ENCODE measurements around the gene PTPRG. TPM values are rescaled to one million over a fixed set of nuclear protein-coding genes. Genes with fewer than 3 reads are reported as not detected.

Gene PTPRG
- total RNA-seq, 3 donors from 2014 or later (not counting 1 experiment from before 2014, with no cell fraction given): 1.0 to 2.9 (median 2.5) TPM

DNA sequence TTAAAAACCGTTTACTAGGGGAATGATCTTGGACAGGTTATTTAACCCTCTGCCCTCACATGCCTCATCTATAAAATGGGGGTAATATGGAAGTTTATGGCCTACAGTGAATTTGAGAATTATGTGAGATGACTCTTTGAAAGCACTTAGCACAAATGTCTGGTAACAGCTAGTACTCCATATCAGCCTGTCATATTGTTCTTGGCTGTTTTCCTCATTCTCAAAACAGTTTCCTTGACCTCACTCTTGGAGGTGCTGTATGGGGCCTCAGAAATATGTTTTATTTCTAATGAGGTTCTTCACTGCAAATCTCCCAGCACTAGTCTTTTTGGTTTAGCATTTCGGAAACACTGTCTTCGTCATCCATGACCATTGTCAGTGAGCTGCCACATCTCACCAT is 413.8 kb downstream of the PTPRG start:
- peaks cover 2 to 5% of the 10 kb centered on the region in 2 donors for H3K9me3 Mint-ChIP-seq
- Histone ChIP-seq H3K36me3 (ENCODE audit: control insufficient read depth, insufficient read depth, low read length) (no peaks in the 10 kb centered on the region), H3K4me1 (ENCODE audit: control insufficient read depth, insufficient read depth, low read length) (no peaks in the 10 kb centered on the region), H3K9me3 (ENCODE audit: control insufficient read depth, insufficient read depth, low read length) (no peaks in the 10 kb centered on the region), H3K27ac (ENCODE audit: low read length) (no peak overlapping the region), H3K27me3 (ENCODE audit: control insufficient read depth, insufficient read depth, low read length) (no peaks in the 10 kb centered on the region), H3K4me3 (ENCODE audit: low read length) (no peak overlapping the region)
- H3K27ac Mint-ChIP-seq: no peak overlapping the region
- H3K4me3 Mint-ChIP-seq: no peak overlapping the region
- H3K4me1 Mint-ChIP-seq: peaks cover 5 to 6% of the 10 kb centered on the region in 2 donors
- intact Hi-C loops (cut with micrococcal nuclease): no loop called here
- TF ChIP-seq, protein P1, sequence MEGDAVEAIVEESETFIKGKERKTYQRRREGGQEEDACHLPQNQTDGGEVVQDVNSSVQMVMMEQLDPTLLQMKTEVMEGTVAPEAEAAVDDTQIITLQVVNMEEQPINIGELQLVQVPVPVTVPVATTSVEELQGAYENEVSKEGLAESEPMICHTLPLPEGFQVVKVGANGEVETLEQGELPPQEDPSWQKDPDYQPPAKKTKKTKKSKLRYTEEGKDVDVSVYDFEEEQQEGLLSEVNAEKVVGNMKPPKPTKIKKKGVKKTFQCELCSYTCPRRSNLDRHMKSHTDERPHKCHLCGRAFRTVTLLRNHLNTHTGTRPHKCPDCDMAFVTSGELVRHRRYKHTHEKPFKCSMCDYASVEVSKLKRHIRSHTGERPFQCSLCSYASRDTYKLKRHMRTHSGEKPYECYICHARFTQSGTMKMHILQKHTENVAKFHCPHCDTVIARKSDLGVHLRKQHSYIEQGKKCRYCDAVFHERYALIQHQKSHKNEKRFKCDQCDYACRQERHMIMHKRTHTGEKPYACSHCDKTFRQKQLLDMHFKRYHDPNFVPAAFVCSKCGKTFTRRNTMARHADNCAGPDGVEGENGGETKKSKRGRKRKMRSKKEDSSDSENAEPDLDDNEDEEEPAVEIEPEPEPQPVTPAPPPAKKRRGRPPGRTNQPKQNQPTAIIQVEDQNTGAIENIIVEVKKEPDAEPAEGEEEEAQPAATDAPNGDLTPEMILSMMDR (IDR thresholded peaks at IDR 0.05): no peak
- ATAC-seq: no peak
- no peaks in the 10 kb centered on the region for H3K27me3 Mint-ChIP-seq (ENCODE audit: low read depth in 2 of 2)
- WGBS (ENCODE audit: insufficient coverage): 71% methylated on average over 3 of the region's 3 CpGs
- H3K36me3 Mint-ChIP-seq: no peaks in the 10 kb centered on the region
- no peak for DNase-seq

DNA sequence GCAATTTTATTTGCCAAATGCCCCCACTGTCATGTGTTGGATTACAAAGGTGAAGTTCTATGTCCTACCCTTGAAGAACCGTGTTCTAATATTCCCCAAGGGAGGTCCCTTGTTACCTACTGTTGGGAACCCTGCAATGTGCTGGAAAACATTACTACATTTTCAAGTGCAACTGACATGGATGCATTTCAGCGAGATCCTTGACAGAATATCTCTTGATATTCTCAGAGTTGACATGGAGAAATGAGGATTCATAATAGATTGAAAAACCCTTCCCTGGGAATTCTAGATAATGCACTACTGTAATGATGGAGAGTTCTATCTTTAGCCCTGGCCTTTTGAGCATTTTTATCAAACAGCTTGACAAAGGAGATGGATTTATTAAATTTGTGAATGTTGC is 414.6 kb downstream of the PTPRG start:
- Mint-ChIP-seq H3K27ac (no peak overlapping the region), H3K9me3 (peaks cover 2 to 5% of the 10 kb centered on the region in 2 donors), H3K4me1 (peaks cover 5 to 6% of the 10 kb centered on the region in 2 donors), H3K36me3 (no peaks in the 10 kb centered on the region), H3K4me3 (no peak overlapping the region), H3K27me3 (ENCODE audit: low read depth in 2 of 2) (no peaks in the 10 kb centered on the region)
- Histone ChIP-seq H3K27ac (ENCODE audit: low read length) (no peak overlapping the region), H3K9me3 (ENCODE audit: control insufficient read depth, insufficient read depth, low read length) (no peaks in the 10 kb centered on the region), H3K36me3 (ENCODE audit: control insufficient read depth, insufficient read depth, low read length) (no peaks in the 10 kb centered on the region), H3K4me3 (ENCODE audit: low read length) (no peak overlapping the region), H3K4me1 (ENCODE audit: control insufficient read depth, insufficient read depth, low read length) (no peaks in the 10 kb centered on the region), H3K27me3 (ENCODE audit: control insufficient read depth, insufficient read depth, low read length) (no peaks in the 10 kb centered on the region)
- DNase-seq (no peak), ATAC-seq (no peak)
- TF ChIP-seq, protein P1 (IDR thresholded peaks at IDR 0.05): no peak
- 78% methylated on average over 1 of the region's 2 CpGs for WGBS (ENCODE audit: insufficient coverage)
- intact Hi-C loops (cut with micrococcal nuclease): no loop called here

DNA sequence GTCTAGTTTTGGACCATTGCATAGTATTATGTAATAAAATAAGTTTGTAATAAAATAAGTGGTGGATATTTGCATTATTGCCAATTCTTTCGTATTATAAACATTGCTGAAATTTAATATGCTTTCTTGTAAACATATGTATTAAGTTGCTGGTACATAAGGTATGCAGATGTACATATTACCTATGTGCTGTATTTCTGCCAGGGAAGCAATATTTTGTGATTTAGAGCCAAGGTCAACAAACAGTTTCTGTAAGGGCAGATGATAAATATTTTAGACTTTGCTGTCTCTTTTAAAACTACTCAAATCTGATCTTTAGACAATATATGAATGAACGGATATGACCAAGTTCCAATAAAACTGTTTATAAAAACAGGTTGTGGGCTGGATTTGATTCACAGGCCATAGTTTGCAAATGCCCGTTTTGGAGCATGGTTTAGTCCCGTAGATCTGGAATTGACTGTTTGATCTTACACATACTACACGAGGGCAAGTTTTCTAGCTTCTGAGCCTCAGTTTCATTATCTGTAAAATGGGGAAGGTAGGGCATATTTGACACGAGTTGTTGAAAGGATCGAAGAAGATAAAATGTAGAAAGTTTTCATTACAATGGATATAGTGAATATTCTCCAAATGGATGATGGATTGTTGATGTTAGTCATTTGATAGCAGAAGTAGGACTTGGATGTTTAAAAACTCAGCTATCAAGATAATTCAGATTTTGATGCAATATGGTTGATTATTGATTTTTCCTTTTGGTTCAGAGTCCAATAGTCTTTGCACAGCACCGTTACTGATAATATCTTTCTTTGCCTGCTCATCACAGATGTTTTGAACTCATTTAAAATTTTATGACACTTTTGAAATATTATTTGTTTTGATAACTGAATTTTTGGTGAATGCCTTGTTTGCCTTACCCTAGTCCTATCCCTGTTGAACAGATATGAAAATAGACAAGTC is 417.4 kb downstream of the PTPRG start:
- Histone ChIP-seq H3K9me3 (ENCODE audit: control insufficient read depth, insufficient read depth, low read length) (no peaks in the 10 kb centered on the region), H3K36me3 (ENCODE audit: control insufficient read depth, insufficient read depth, low read length) (no peaks in the 10 kb centered on the region), H3K27ac (ENCODE audit: low read length) (no peak overlapping the region), H3K4me3 (ENCODE audit: low read length) (no peak overlapping the region), H3K4me1 (ENCODE audit: control insufficient read depth, insufficient read depth, low read length) (no peaks in the 10 kb centered on the region), H3K27me3 (ENCODE audit: control insufficient read depth, insufficient read depth, low read length) (no peaks in the 10 kb centered on the region)
- Mint-ChIP-seq H3K27me3 (ENCODE audit: low read depth in 2 of 2) (no peaks in the 10 kb centered on the region), H3K4me3 (no peak overlapping the region), H3K4me1 (peaks cover 5 to 6% of the 10 kb centered on the region in 2 donors), H3K9me3 (peaks cover 0 to 2% of the 10 kb centered on the region in 2 donors), H3K36me3 (no peaks in the 10 kb centered on the region), H3K27ac (no peak overlapping the region)
- WGBS (ENCODE audit: insufficient coverage): 88% methylated on average over 6 of the region's 8 CpGs
- TF ChIP-seq, protein P1 (IDR thresholded peaks at IDR 0.05): no peak
- ATAC-seq: no peak
- intact Hi-C loops (cut with micrococcal nuclease): no loop called here
- DNase-seq: no peak

Data from natural killer cell (primary cell).